NCI-H2029 treated with DMSO at 0.1 percent for 48 hours (cell line): Measurements from ENCODE around the gene POLH.

ENCODE experiments used
- DNase-seq: peaks from one replicate; lab custom pipeline; 2025; lab: John Stamatoyannopoulos, UW

Gene POLH

DNA sequence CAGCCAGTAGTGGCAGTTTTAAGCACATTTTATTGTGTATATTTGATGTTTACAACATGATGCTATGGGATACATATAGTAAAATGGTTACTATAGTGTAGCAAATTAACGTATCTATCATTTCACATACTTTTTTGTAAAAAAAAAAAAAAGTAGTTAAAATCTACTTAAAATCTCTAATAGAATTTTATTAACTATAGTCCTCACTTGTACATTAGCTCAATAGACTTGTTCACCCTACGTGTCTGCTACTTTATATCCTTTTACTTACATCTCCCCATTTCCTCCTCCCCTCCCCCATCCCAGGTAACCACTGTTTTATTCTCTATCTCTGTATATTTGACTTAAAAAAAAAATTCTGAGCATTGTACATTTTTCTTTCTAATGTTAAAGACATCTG lies 30.0 kb downstream of the POLH start:
- DNase-seq, result no peak

- DNase-seq, result peak; percentile 73
Measured at GRCh38 chr6:43608310-43608763, 32.4 kb downstream of the POLH start.

- no peak for DNase-seq
Measured at GRCh38 chr6:43608807-43609206, 32.8 kb downstream of the POLH start.

GRCh38 chr6:43609402-43609801 lies 33.4 kb downstream of the POLH start:
- no peak for DNase-seq

DNA sequence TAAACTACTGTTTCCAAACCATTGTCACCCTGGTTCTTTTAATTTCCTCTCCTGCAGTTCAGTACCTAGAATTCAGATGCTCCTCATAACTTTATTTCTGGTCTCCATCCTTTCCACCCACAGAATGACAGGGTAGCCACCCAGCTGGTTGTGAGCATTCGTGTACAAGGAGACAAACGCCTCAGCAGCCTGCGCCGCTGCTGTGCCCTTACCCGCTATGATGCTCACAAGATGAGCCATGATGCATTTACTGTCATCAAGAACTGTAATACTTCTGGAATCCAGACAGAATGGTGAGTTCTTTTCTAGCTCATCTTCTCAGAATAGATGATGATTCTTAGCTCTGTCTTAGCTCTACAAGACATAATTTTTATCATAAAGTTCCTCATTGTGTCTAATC lies 34.4 kb downstream of the POLH start:
- DNase-seq, result no peak

- DNase-seq, result no peak
Measured at GRCh38 chr6:43613721-43614395, 37.9 kb downstream of the POLH start.

DNA sequence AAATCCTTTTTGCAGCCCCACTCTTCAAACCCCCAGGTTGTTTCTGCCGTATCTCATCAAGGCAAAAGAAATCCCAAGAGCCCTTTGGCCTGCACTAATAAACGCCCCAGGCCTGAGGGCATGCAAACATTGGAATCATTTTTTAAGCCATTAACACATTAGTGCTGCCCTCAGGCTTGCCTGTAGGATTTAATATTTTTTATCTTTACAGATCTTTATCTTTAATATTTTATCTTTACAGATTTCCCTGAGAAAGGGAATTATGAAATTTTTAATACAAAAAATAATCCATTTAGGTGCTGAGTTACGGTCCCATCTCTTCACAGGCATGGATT lies 38.4 kb downstream of the POLH start:
- DNase-seq, result no peak

DNA sequence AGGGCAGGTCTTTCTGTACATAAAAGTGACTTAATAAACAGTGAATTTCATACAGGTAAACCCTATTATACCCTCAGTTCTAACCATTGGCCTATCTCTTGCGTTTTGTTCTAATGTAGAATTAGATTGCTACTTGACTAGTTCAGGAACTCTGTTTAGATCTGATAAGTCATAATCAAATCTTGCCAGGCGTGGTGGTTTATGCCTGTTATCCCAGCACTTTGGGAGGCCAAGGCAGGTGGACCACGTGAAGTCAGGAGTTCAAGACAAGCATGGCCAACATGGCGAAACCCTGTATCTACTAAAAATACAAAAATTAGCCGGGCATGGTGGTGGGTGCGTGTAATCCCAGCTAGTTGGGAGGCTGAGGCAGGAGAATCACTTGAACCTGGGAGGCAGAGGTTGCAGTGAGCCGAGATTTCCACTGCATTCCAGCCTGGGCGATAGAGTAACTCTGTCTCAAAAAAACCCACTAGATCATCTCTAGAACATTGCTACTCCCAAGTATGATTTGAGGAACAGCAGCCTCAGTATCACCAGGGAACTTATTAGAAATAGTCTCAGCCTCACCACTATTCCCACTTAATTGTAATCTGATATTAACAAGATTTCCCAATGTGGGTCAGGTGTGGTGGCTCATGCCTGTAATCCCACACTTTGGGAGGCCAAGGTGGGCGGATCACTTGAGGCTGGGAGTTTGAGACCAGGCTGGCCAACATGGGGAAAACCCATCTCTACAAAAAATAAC lies 40.9 kb downstream of the POLH start:
- DNase-seq, result no peak

DNA sequence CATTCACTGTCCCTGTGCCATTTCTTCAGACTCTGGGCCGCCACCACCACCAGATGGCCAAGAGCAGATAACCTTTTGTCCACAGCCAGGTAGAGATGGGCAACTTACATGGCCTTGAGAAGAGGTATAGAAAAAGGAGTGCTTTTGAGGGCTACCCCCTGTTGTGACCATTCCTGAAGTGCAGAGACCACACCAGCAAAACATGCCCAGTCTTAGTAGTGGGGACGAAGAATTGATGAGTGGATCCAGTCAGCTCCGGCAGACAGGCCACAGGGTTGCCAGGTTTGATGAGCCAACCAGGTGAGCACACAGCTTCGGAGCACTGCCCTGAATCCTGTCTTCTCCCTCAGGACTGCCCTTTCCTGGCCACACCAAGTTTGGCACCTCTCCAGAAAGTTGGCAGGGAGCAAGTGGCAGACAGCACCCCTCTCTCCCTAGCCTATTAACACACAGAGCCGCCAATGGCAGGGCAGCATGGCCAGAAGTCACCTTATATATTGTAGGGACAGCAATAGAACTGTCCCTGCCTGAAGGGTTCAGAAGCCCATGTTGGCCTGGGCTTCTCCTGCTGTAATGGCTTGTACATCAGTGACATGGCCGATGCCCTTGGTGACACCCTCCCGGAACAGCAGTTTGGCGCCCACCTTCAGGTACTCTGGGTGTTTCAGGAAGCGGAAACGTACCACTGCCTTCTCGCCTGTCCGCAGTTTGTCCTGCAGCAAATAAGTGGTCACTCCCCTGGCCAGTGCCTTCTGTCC lies 45.3 kb downstream of the POLH start:
- no peak for DNase-seq

DNA sequence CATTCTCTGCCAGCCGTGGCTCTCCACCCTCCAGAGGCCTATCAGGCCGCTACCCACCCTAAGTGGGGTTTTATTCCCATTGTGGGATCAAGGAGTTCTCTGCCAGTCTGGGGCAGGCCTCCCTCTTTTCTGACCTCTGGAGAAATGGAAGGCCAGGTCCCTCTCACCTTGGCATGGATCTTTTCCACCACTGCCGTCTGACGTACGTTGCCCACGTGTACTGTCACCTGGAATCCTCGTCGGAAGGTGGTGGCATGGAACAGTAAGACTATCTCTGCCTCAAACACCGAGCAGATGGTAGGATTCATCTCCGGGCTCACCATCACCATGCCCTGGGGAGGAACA lies 45.8 kb downstream of the POLH start:
- DNase-seq, result no peak

- no peak for DNase-seq
Measured at GRCh38 chr6:43622541-43622940, 46.6 kb downstream of the POLH start.

GRCh38 chr6:43623880-43624785 lies 48.1 kb downstream of the POLH start:
- no peak for DNase-seq

GRCh38 chr6:43624786-43625288 lies 48.9 kb downstream of the POLH start:
- no peak for DNase-seq

DNA sequence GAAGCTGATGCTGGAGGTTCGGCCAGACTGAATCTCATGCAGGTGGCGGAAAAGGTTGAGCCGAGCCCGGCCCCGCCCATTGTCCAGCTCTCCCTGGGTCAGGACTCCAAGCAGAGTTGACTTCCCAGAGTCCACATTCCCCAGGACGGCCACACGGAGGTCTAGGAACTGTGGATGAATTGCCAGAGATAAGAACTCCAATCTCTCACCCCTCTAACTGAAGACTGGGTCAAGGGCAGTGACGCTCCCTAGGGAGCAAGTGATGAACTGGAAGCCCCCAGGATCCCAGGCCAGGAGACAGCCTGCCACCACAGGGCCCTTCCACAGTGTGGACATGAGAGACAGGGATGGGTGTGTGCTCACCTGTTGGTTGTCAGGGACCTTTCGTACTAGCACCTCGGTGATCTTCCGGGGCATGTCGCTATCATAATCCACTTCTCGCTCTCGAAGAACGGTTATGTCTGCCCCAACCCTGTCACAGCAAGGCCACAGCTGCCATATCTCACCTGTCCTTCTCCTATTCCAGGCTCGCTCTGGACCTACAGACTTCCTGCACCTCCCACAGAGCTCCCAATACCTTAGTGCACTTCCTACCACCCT lies 49.5 kb downstream of the POLH start:
- DNase-seq, result no peak

GRCh38 chr6:43627008-43627825 lies 51.2 kb downstream of the POLH start:
- peak; percentile 96 for DNase-seq

GRCh38 chr6:43628393-43629103 lies 52.6 kb downstream of the POLH start:
- peak; percentile 20 for DNase-seq

DNA sequence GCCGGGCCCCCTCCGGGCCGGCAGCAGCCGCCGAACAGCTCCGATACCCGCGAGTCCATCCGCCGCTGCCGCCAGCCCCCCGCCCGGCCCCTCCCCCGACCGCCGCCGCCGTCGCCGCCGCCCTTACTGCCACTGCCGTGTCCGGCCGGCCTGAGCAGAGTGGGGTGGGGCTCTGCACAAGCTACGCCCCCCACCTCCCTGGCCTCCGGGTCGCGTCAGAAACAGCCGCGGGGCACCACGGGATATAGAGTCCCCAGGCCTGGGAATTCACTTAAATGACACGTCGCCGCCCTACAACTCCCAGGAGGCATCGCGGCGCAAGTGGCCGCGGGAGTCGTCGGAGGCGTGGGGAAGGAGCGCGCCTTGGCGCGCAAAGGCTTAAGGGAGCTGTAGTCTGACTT lies 53.1 kb downstream of the POLH start, which contains the start of gene GTPBP2:
GTPBP2 (minus strand) TSS at position 161 of the 401 bp plus-strand sequence; CDS start at position 59, 102 bp downstream.
- peak; percentile 93 for DNase-seq

DNA sequence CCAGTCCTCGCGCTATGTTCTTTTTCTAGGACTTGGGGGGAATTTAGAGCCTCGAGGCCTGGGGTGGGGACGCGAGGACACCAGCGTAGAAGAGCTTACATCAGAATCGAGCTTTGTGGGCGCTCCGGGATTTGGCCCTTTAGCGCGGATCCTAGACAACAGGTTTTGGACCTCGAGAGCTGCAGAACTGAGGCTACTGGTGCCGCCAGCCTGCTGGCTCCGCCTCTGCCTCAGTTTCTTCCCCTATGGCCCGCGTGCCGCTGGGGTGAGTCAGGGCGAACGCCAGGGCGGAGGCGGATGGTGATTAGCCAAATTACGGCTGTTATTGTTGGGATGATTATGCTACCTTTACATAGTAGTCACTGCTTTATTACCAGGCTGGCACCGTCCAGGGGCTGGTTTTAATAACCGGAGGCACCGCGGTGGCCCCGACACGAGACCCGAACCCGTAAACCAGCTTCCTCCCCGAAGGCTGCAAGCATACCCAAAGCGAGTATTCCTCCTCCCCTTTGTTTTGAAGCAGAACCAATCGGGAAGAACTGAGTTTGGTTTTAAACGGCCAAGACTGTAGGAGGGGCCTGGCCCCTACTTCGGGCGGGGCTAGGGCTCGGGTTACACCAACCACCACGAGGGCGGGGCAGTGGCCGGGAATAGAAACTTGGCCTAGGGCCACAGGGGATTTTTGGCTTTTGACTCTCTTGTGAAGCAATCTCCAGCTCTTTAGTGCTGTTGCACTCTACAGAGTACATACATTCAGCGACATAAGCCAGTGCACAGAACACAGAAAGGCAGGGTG lies 53.7 kb downstream of the POLH start:
- peak; percentile 91 for DNase-seq
